ENCODE data around the gene NLRP6.
"Not testable (repeated sequence)": the region's sequence is repeated elsewhere in the genome, so short reads cannot be mapped to it uniquely, and the experiment has no call there.

NLRP6 gene

GRCh38 chr11:305844-306211 lies 27.6 kb downstream of the NLRP6 start:
- no peak for TF ChIP-seq CTCF (IDR thresholded peaks at IDR 0.05; ENCODE audit: extremely low read depth, insufficient read depth, missing control alignments)
- in situ Hi-C loops (cut with MboI; ENCODE audit: low pct_unique_long_range_greater_than_20kb, low sequenced_read_pairs, unreplicated experiment) = loop anchor here (10.0 kb wide), 1 partner anchor 49 kb away; no protein-coding TSS in a partner anchor
- no peak for DNase-seq (ENCODE audit: low spot score)

DNA sequence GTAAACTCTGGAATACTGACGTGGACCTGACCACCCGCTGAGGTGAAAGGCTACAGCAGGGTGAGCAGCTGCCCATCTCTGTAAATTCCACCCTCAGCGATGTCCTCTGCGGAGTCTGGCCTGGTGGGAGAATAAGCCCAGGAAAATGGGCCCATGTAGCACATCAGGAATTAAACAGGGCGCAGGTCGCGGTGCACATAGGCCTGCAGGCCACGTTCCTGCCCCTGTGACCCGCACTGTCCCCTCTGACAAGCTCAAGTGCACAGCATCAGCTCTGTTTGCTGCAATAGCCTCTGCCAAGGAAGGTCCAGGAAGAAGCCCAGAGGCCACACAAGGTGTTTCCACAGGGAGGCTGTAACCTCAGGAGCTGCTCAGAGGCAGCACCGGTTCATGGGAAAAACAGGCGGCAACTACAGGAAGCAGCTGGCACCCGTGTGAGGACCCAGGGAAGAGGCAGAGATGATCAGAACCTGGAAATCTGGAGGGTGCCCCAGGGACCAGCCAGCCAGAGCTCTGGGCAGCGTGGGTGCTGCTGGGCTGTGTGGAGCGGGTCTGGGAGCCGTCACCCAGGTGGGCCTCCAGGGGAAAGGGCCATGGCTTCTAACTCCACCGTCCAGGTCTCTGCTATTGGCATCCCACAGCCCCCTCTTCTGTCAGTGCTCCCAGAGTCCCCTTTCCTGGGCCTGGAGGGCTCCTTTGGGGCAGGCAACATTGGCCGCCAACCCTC lies 28.6 kb downstream of the NLRP6 start:
- DNase-seq (ENCODE audit: low spot score) = no peak
- no peak for TF ChIP-seq CTCF (IDR thresholded peaks at IDR 0.05; ENCODE audit: extremely low read depth, insufficient read depth, missing control alignments)
- in situ Hi-C loops (cut with MboI; ENCODE audit: low pct_unique_long_range_greater_than_20kb, low sequenced_read_pairs, unreplicated experiment) = loop anchor here (10.0 kb wide), 1 partner anchor 48 kb away; no protein-coding TSS in a partner anchor

DNA sequence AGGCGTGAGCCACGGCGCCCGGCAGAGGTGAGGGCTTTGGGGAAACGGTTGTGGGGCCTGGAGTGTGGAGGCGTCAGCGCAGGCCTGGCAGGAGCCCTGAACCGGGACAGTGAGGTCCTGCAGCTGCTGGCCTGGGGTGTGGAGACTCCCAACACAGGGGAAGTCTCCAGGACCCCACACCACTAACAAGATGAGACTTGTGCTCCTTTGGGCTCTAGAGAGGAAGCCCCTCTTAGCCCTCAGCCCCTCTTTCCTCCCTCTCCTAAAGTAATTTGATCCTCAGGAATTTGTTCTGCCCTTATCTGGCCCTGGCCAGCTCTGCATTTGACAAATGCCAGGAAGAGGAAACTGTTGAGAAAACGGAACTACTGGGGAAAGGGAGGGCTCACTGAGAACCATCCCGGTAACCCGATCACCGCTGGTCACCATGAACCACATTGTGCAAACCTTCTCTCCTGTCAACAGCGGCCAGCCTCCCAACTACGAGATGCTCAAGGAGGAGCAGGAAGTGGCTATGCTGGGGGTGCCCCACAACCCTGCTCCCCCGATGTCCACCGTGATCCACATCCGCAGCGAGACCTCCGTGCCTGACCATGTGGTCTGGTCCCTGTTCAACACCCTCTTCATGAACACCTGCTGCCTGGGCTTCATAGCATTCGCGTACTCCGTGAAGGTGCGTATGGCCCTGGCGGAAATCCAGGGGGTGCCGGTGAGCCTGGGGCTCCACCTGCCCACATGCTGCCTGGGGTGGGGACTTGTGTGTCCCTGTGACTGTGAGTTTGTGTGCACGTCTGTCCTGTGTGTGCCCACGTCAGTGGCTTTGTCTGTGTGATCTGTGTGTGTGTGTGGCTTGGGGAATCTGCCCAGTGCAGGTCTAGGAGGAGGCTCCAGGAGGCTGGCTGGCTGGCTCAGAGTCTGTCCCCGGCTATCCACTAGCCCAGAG lies 29.8 kb downstream of the NLRP6 start, which contains the start of gene IFITM2:
TSS of gene IFITM2 (plus strand) at position 51 of the 943 bp plus-strand sequence. CDS start at position 428, 377 bp downstream.
- not testable (repeated sequence) for DNase-seq (ENCODE audit: low spot score)
- in situ Hi-C loops (cut with MboI; ENCODE audit: low pct_unique_long_range_greater_than_20kb, low sequenced_read_pairs, unreplicated experiment) = loop anchor here (10.0 kb wide), 1 partner anchor 47 kb away; no protein-coding TSS in a partner anchor

- in situ Hi-C loops (cut with MboI; ENCODE audit: low pct_unique_long_range_greater_than_20kb, low sequenced_read_pairs, unreplicated experiment) = loop anchor here (10.0 kb wide), 1 partner anchor 46 kb away; no protein-coding TSS in a partner anchor
- not testable (repeated sequence) for DNase-seq (ENCODE audit: low spot score)
These were observed 30.8 kb downstream of the NLRP6 start for GRCh38 chr11:308740-309665.

GRCh38 chr11:309979-310572 lies 31.9 kb downstream of the NLRP6 start:
- DNase-seq (ENCODE audit: low spot score) = not testable (repeated sequence)
- in situ Hi-C loops (cut with MboI; ENCODE audit: low pct_unique_long_range_greater_than_20kb, low sequenced_read_pairs, unreplicated experiment) = loop anchor here (10.0 kb wide), 1 partner anchor 45 kb away; no protein-coding TSS in a partner anchor

DNA sequence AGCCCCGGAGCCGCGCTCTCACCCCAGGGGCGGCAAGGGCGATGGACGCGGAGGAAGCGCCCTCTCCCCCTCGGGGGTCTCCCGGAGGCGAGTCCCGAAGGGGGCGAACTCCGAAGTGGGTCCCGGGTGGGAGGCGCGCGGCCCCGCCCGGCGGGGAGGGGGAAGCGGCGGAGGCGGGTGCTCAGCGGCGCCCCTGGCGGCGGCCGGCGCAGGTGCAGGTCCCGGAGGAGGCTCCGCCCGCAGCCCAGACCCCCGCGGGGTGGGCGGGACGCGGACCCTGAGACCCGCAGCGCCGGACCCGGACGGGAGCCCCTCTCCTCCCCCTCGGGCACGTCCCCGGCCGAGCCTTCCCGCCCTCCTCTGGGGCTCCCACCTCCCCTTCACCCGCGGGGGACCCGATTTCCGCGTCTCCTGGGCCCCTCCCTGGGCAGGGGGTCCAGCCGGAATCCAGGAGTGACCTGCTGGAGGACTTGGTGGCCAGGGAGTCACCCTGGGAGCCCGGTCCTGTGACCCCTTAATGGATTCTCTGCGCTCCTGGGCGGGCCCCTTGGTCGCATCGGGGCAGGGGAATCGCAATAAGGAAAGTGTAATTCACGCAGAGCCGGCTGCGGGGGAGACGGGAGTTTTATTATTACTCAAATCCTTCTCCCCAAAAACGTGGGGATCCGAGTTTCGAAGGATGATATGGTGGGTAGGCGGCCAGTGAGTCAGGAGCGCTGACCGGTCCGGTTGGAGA lies 33.0 kb downstream of the NLRP6 start:
- DNase-seq (ENCODE audit: low spot score); in situ Hi-C loops (cut with MboI; ENCODE audit: low pct_unique_long_range_greater_than_20kb, low sequenced_read_pairs, unreplicated experiment): not testable (repeated sequence)

DNA sequence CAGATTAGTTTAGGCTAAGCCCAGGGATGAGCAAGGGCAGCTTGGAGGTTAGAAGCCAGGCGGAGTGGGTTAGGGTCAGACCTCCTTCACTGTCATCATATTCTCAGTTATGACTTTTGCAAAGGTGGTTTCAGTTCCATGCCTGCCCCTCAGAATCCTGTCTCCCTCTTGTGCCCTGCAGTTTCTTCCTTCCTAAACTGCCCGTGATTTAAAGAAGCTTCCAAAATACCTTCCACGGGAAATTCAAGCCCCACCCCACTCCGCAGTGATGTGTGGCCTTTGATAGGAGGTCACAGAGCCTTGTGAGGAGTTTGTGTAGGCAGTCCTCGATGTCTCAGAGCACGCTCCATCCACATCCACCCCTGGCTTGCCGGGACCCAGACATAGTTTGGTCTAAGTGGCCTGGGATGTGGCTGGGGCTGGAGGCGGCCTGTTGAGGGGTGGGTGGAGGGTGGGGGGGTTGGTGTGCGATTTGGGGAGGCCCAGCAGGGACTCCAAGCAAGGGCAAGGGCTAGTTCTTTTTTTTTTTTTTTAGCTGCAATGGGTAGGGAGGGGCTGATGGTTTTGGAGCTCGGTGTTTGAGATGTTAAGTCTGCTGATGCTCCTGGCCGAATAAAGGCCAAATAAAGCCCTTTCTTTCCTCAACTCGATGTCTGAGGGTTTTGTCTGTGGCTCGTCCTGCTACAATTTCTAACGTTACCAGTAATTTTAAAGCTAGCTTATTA lies 34.0 kb downstream of the NLRP6 start:
- no peak for DNase-seq (ENCODE audit: low spot score)
- TF ChIP-seq CTCF (IDR thresholded peaks at IDR 0.05; ENCODE audit: extremely low read depth, insufficient read depth, missing control alignments) = no peak
- in situ Hi-C loops (cut with MboI; ENCODE audit: low pct_unique_long_range_greater_than_20kb, low sequenced_read_pairs, unreplicated experiment) = no loop called here
